ENCODE results near the gene CCL2.
A peak's percentile ranks its signal among the peaks of the same experiment; 100 is the strongest.

CCL2 gene

GRCh38 chr17:34236281-34236892 lies 18.7 kb upstream of the CCL2 start:
- no peak overlapping the region for H3K4me3 ChIP-seq (replicated peaks in 1 of 2; ENCODE audit: low read depth in 2 of 2, low read length in 2 of 2)
- TF ChIP-seq, protein P1, sequence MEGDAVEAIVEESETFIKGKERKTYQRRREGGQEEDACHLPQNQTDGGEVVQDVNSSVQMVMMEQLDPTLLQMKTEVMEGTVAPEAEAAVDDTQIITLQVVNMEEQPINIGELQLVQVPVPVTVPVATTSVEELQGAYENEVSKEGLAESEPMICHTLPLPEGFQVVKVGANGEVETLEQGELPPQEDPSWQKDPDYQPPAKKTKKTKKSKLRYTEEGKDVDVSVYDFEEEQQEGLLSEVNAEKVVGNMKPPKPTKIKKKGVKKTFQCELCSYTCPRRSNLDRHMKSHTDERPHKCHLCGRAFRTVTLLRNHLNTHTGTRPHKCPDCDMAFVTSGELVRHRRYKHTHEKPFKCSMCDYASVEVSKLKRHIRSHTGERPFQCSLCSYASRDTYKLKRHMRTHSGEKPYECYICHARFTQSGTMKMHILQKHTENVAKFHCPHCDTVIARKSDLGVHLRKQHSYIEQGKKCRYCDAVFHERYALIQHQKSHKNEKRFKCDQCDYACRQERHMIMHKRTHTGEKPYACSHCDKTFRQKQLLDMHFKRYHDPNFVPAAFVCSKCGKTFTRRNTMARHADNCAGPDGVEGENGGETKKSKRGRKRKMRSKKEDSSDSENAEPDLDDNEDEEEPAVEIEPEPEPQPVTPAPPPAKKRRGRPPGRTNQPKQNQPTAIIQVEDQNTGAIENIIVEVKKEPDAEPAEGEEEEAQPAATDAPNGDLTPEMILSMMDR (IDR thresholded peaks at IDR 0.05; ENCODE audit: low read depth, low read length), result no peak
- DNase-seq (ENCODE audit: low read depth in 2 of 2), result no peak

DNA sequence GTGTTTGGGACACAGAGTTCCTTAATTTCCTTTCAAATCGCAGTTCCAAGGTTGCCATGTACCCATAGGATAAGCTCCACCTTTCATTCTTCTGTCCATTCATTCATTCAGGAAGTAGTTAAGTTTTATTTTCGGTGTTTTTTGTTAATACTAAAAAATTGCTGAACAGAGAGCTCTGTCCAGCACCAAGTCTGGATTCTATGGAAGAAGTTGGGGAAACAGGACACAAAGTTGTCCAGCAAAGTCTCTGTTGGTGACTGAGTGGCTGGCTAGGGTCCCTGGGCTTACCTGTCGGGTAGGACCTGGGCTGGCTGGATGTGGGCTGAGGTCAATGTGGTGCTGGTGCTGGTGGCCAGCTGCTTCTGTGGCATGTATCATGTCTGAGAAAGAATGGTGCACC lies 17.6 kb upstream of the CCL2 start:
- DNase-seq (ENCODE audit: low read depth in 2 of 2), result no peak
- TF ChIP-seq, protein P1 (IDR thresholded peaks at IDR 0.05; ENCODE audit: low read depth, low read length), result no peak
- H3K4me3 ChIP-seq (replicated peaks in 1 of 2; ENCODE audit: low read depth in 2 of 2, low read length in 2 of 2), result no peak overlapping the region

DNA sequence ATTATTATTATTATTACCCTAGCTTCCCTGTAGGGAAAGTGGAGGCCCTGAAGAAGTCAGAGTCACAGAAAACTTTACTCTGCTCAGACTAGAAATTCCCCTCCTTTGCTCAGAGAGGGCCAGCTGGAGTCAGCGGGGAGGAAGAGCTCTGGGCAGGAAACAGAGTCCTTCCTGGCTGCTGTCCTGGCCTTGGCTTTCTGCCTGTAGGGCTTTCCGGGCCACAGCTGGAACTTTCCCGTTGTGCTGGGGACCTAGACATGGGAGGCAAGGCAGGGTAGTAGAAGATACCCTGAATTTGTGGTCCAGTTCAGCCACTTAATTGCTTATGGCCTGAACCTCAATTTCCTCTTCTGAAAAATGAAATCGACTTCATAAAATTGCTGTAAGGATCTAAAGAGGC lies 14.0 kb upstream of the CCL2 start:
- peak; percentile 47 to 61 for DNase-seq (ENCODE audit: low read depth in 2 of 2)
- TF ChIP-seq, protein P1 (IDR thresholded peaks at IDR 0.05; ENCODE audit: low read depth, low read length), result no peak
- no peak overlapping the region for H3K4me3 ChIP-seq (replicated peaks in 1 of 2; ENCODE audit: low read depth in 2 of 2, low read length in 2 of 2)

DNA sequence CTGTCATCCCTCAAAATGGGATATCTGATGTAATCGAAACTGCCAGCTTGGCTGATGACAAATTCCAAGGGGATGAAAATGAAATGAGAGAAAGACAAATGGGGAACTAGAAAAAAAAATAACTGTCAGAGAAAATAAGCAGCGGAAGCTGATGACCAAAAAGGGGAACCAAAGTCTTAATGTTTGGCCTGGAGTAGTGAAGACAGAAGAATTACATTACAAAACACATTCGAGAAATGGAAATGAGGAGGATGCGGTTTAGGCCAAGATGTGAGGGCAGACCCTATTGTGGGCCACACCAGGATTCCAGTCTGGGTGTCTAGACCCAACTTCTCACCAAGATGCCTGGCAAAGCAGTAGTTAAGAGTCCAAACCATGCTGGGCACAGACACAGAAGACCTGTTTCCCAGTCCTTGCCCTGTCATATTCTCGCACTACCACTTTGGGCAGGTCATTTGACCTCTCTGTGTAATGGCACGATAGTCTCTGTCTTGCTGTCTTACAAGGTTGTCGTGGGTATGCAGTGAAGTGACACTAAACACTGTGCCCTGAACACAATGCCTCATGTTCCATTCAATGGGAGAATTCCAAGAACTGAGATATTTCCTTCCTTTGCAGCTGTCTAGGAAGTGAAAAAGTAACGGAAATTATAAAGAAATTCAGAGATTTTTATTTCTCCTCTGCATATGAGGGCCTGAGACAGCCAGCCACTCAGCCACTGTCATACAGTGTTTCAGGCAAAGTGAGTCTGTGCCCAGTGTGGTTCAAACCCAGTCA lies 12.3 kb upstream of the CCL2 start:
- no peak for DNase-seq (ENCODE audit: low read depth in 2 of 2)
- H3K4me3 ChIP-seq (replicated peaks in 1 of 2; ENCODE audit: low read depth in 2 of 2, low read length in 2 of 2), result no peak overlapping the region
- TF ChIP-seq, protein P1 (IDR thresholded peaks at IDR 0.05; ENCODE audit: low read depth, low read length), result no peak

DNA sequence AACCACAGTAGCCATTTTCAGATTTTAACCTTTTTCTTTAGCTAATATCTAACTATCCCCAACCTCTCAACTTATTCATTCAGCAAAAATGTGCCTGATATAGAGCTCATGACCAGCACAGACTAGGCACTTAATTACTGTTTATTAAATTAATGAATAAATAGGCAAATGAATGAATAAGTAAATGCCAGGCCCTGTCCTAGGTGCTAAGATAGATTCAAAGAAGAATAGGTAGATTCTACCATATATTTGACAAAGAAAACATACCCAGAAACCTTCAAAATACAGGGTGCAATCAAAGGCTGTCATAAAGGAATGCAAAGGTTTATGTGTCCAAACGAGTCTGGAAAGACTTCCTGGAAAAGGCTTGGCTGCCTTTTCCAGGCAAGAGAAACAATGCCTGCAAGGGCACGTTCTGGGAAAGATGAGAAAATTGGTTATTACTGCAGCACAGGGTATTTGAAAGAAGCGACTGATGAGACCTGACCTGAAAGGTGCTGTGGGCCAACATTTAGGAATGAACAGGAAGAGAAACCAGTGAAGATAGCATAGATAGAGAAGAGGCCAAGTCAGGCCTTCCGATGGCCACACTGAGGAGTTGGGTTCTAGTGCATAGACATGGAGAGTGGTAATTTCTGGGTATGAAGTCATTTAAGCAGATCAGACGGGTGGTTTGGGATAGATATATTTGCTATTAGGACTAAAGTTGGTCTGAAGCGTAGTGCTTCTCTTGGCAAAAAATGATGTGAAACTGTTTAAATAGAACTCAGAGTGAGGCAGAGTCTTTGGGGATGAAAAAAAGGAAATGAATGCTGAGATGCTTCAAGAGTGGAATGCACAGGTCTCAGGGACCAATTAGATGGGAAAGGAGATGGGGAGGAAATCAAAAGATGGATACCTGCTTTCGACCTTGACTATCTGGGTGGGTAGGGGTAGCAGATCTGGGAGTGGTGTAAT lies 11.4 kb upstream of the CCL2 start:
- DNase-seq (ENCODE audit: low read depth in 2 of 2), result no peak
- H3K4me3 ChIP-seq (replicated peaks in 1 of 2; ENCODE audit: low read depth in 2 of 2, low read length in 2 of 2), result no peak overlapping the region
- TF ChIP-seq, protein P1 (IDR thresholded peaks at IDR 0.05; ENCODE audit: low read depth, low read length), result no peak

DNA sequence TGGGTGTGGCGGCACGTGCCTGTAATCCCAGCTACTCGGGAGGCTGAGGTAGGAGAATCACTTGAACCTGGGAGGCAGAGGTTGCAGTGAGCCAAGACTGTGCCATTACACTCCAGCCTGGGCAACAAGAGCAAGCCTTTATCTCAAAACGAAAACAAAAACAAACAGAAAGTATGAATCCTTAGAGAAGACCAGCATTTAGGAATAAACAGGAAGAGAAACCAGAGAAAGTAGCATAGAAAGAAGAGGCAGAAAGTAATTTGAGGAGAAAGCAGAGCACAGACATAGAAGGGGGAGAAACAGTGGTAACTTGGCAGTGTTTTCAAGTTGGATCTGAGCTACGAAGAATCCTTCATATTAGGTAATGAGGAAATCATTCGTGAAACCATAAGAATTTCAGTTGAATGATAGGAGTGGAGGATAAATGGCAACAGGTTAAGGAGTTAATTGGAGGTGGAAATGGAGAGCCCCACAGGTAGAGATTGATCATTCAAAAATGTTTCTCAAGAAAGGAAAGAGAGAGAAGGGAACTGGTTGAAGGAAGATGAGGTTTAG lies 9.7 kb upstream of the CCL2 start:
- no peak overlapping the region for H3K4me3 ChIP-seq (replicated peaks in 1 of 2; ENCODE audit: low read depth in 2 of 2, low read length in 2 of 2)
- DNase-seq (ENCODE audit: low read depth in 2 of 2), result no peak
- TF ChIP-seq, protein P1 (IDR thresholded peaks at IDR 0.05; ENCODE audit: low read depth, low read length), result no peak

Measured in cardiac fibroblast (primary cell).